ENCODE data around the gene KCNH5.

DNA sequence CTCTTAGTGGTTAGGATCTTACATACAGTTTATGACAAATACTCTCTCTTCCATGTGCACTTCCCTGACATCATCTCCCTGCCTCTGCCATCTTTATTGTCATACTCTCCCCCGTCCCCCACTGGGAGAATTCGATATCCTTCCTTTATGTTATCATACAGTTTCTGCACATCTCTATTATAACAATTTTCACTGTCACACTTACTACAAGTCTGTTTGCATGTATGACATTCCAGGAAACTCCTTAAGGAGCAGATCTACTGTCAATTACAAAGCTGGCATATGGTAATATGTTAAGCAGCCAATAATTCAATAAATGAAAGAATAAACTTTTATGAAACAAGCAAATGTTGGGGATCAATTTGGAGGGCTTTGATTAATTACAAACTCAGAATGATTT lies 91.1 kb downstream of the KCNH5 start:
- no peak for TF ChIP-seq POLR2A (IDR thresholded peaks at IDR 0.05)
- no peak for TF ChIP-seq CTCF (IDR thresholded peaks at IDR 0.05)
- no peak for TF ChIP-seq POLR2AphosphoS5 (IDR thresholded peaks at IDR 0.05)

Data from prostate gland (tissue), 2 donors.